Mammary epithelial cell (primary cell): Measurements from ENCODE around the gene DIPK1A.

Experiments used
- CTCF ChIP-seq, 2 donors: IDR thresholded peaks in 1 of 2; conservative IDR thresholded peaks in 1 of 2; 2 replicates each; pipeline ENCODE4 v1.5.1; 2011 to 2012; ENCODE audit warnings: inconsistent platforms in 2 of 2, low read length in 2 of 2, mild to moderate bottlenecking in 2 of 2, control low read depth in 1 of 2, low read depth in 1 of 2; ENCODE audit not compliant: insufficient read depth in 1 of 2; ENCODE audit errors: extremely low read depth in 1 of 2
- EZH2 ChIP-seq: IDR thresholded peaks from 2 replicates; pipeline ENCODE4 v1.6.1; 2012; ENCODE audit warnings: low read length, inconsistent platforms, borderline replicate concordance

GRCh38 chr1:92855236-92855635, 106.0 kb downstream of the DIPK1A start:
- TF ChIP-seq EZH2 = no peak
- no peak for TF ChIP-seq CTCF (conservative IDR thresholded peaks at IDR 0.05 in 1 of 2, IDR thresholded peaks at IDR 0.05 in 1 of 2; ENCODE audit: extremely low read depth in 1 of 2, insufficient read depth in 1 of 2, low read depth in 1 of 2, low read length in 2 of 2)
